Astrocyte (in vitro differentiated cells and primary cell): ENCODE data around the gene CCDC6. TPM values are rescaled to one million over a fixed set of nuclear protein-coding genes. Genes with fewer than 3 reads are reported as not detected.

ENCODE experiments used
- DNase-seq: peaks from one replicate; pipeline ENCODE4 v3.0.0-alpha.2; 2010; ENCODE audit warnings: low read depth
- FAIRE-seq: peaks from 2 replicates; lab custom pipeline; 2011; peaks lifted over from hg19 to GRCh38; lab: Jason Lieb, UNC
- H2AFZ ChIP-seq: 2 replicates; pipeline ENCODE4 v1.6.0; 2012; ENCODE audit warnings: low read depth, low read length, inconsistent platforms
- H3K27ac ChIP-seq: 2 replicates; pipeline ENCODE4 v1.5.1; 2011; ENCODE audit warnings: low read depth, low read length, inconsistent platforms
- H3K27me3 ChIP-seq: 2 replicates; pipeline ENCODE4 v1.6.0; 2011; ENCODE audit warnings: low read length, inconsistent platforms; ENCODE audit not compliant: insufficient read depth
- H3K36me3 ChIP-seq: 2 replicates; pipeline ENCODE4 v1.5.1; 2011; ENCODE audit warnings: low read length, inconsistent platforms; ENCODE audit not compliant: insufficient read depth
- H3K4me1 ChIP-seq: 2 replicates; pipeline ENCODE4 v1.5.1; 2011; ENCODE audit warnings: low read length, inconsistent platforms; ENCODE audit not compliant: insufficient read depth
- H3K4me2 ChIP-seq: 2 replicates; pipeline ENCODE4 v1.6.0; 2012; ENCODE audit warnings: low read length, inconsistent platforms
- H3K4me3 ChIP-seq: 2 replicates; pipeline ENCODE4 v1.5.1; 2011; ENCODE audit warnings: low read depth, mild to moderate bottlenecking, low read length, inconsistent platforms; ENCODE audit not compliant: insufficient read depth
- H3K79me2 ChIP-seq: 2 replicates; pipeline ENCODE4 v1.6.0; 2012; ENCODE audit warnings: mild to moderate bottlenecking, low read length, inconsistent platforms; ENCODE audit not compliant: insufficient read depth
- H3K9ac ChIP-seq: 2 replicates; pipeline ENCODE4 v1.6.0; 2012; ENCODE audit warnings: mild to moderate bottlenecking, low read length, inconsistent platforms
- H3K9me3 ChIP-seq: 2 replicates; pipeline ENCODE4 v1.5.1; 2012; ENCODE audit warnings: low read depth, mild to moderate bottlenecking, low read length, inconsistent platforms; ENCODE audit not compliant: insufficient read depth
- H4K20me1 ChIP-seq: 2 replicates; pipeline ENCODE4 v1.6.0; 2012; ENCODE audit warnings: low read length, inconsistent platforms; ENCODE audit not compliant: insufficient read depth
- H3K27ac Mint-ChIP-seq: one replicate; pipeline ENCODE4 v1.8.0; 2021; ENCODE audit warnings: mild to moderate bottlenecking, mixed read lengths; ENCODE audit not compliant: unreplicated experiment
- H3K27me3 Mint-ChIP-seq: one replicate; pipeline ENCODE4 v1.8.0; 2021; ENCODE audit warnings: low read depth, mixed read lengths; ENCODE audit not compliant: unreplicated experiment
- H3K36me3 Mint-ChIP-seq: one replicate; pipeline ENCODE4 v1.8.0; 2021; ENCODE audit warnings: low read depth, mixed read lengths; ENCODE audit not compliant: unreplicated experiment
- H3K4me1 Mint-ChIP-seq: one replicate; pipeline ENCODE4 v1.8.0; 2021; ENCODE audit warnings: low read depth, mixed read lengths; ENCODE audit not compliant: unreplicated experiment
- H3K4me3 Mint-ChIP-seq: one replicate; pipeline ENCODE4 v1.8.0; 2021; ENCODE audit warnings: mild to moderate bottlenecking, moderate library complexity, mixed read lengths; ENCODE audit not compliant: unreplicated experiment
- H3K9me3 Mint-ChIP-seq: one replicate; pipeline ENCODE4 v1.8.0; 2021; ENCODE audit warnings: mild to moderate bottlenecking, mixed read lengths; ENCODE audit not compliant: unreplicated experiment
- CTCF ChIP-seq: IDR thresholded peaks from 2 replicates; pipeline ENCODE4 v1.5.1; 2011; ENCODE audit warnings: low read depth, mild to moderate bottlenecking, inconsistent platforms, low read length, moderate library complexity; ENCODE audit not compliant: insufficient read depth
- EZH2 ChIP-seq: IDR thresholded peaks from 2 replicates; pipeline ENCODE4 v1.6.1; 2012; ENCODE audit warnings: mild to moderate bottlenecking, low read length, inconsistent platforms; ENCODE audit not compliant: insufficient read depth
- total RNA-seq: library from RNA; stranded (reverse); gene quantifications from 2 replicates; pipeline ENCODE4 v1.2.1, GENCODE V29; 2021

Gene CCDC6
- total RNA-seq, 1 donor from 2014 or later, result 69.4 TPM

- DNase-seq, result no peak
Measured at GRCh38 chr10:59950105-59950504, 43.7 kb upstream of the CCDC6 start.

GRCh38 chr10:59949608-59950007 is 43.3 kb upstream of the CCDC6 start:
- Mint-ChIP-seq H3K4me1 (no peaks in the 10 kb centered on the region), H3K27me3 (no peaks in the 10 kb centered on the region), H3K27ac (no peak overlapping the region), H3K9me3 (no peaks in the 10 kb centered on the region), H3K36me3 (no peaks in the 10 kb centered on the region), H3K4me3 (no peak overlapping the region)
- Histone ChIP-seq H3K4me1 (no peaks in the 10 kb centered on the region), H3K27me3 (no peaks in the 10 kb centered on the region), H4K20me1 (no peaks in the 10 kb centered on the region), H3K4me3 (no peak overlapping the region), H3K27ac (no peak overlapping the region), H3K9me3 (no peaks in the 10 kb centered on the region), H3K36me3 (no peaks in the 10 kb centered on the region), H3K4me2 (no peak overlapping the region), H3K9ac (no peak overlapping the region), H3K79me2 (no peaks in the 10 kb centered on the region), H2AFZ (no peak overlapping the region)
- FAIRE-seq (no peak), DNase-seq (no peak)
- TF ChIP-seq CTCF (no peak), EZH2 (no peak)

More at GRCh38 chr10:59950105-59950504, 43.7 kb upstream of the CCDC6 start:
- no peak overlapping the region for H2AFZ ChIP-seq
- Mint-ChIP-seq H3K4me1 (no peaks in the 10 kb centered on the region), H3K4me3 (no peak overlapping the region), H3K9me3 (no peaks in the 10 kb centered on the region), H3K27ac (no peak overlapping the region), H3K36me3 (no peaks in the 10 kb centered on the region), H3K27me3 (no peaks in the 10 kb centered on the region)
- no peaks in the 10 kb centered on the region for H3K79me2 ChIP-seq
- TF ChIP-seq CTCF, result no peak
- TF ChIP-seq EZH2, result no peak
- no peaks in the 10 kb centered on the region for H4K20me1 ChIP-seq
- no peaks in the 10 kb centered on the region for H3K27me3 ChIP-seq
- H3K27ac ChIP-seq, result no peak overlapping the region
- no peaks in the 10 kb centered on the region for H3K4me1 ChIP-seq
- no peak overlapping the region for H3K4me3 ChIP-seq
- no peaks in the 10 kb centered on the region for H3K36me3 ChIP-seq
- no peak overlapping the region for H3K9ac ChIP-seq
- FAIRE-seq, result no peak
- no peaks in the 10 kb centered on the region for H3K9me3 ChIP-seq
- H3K4me2 ChIP-seq, result no peak overlapping the region

- Histone ChIP-seq H3K9ac (no peak overlapping the region), H3K4me1 (no peaks in the 10 kb centered on the region), H3K9me3 (no peaks in the 10 kb centered on the region), H4K20me1 (no peaks in the 10 kb centered on the region), H2AFZ (no peak overlapping the region), H3K27ac (no peak overlapping the region), H3K79me2 (no peaks in the 10 kb centered on the region), H3K36me3 (no peaks in the 10 kb centered on the region), H3K4me3 (no peak overlapping the region), H3K27me3 (no peaks in the 10 kb centered on the region), H3K4me2 (no peak overlapping the region)
- FAIRE-seq, result no peak
- no peaks in the 10 kb centered on the region for H3K36me3 Mint-ChIP-seq
- H3K27me3 Mint-ChIP-seq, result no peaks in the 10 kb centered on the region
- no peaks in the 10 kb centered on the region for H3K4me1 Mint-ChIP-seq
- no peaks in the 10 kb centered on the region for H3K9me3 Mint-ChIP-seq
- H3K4me3 Mint-ChIP-seq, result no peak overlapping the region
- TF ChIP-seq EZH2 (no peak), CTCF (no peak)
- no peak for DNase-seq
- no peak overlapping the region for H3K27ac Mint-ChIP-seq
Measured at GRCh38 chr10:59945991-59946390, 39.6 kb upstream of the CCDC6 start.
